ENCODE measurements around the gene OPRPN. TPM values are rescaled to one million over a fixed set of nuclear protein-coding genes. Genes with fewer than 3 reads are reported as not detected.

OPRPN gene
- total RNA-seq, 2 experiments from 2014 or later, result not detected

DNA sequence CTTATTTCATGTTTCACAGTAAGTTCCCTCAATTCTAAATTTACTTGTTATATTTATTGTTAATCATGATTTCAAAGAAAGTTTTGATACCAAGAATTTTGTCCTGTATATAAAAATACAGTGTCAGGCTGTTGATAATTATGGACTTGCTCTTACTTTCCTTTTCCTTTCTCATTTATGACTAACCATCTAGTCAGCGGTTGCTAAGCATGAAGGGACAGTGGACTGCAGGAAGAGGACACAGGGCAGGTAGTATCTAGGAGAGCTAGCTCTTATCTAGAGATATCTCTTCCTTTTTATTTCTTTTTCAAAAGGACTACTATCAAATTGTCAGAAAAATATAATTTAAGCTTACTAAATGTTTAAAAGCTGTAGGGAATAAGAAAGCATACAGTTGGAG, 1.6 kb downstream of the OPRPN start:
- Histone ChIP-seq H3K4me1 (ENCODE audit: insufficient read depth, low read length) (no peaks in the 10 kb centered on the region), H3K27ac (ENCODE audit: low read depth in 1 of 2, low read length in 2 of 2) (no peak overlapping the region), H3K4me3 (ENCODE audit: low read length) (no peak overlapping the region), H3K36me3 (ENCODE audit: insufficient read depth, low read length) (no peaks in the 10 kb centered on the region), H3K9me3 (ENCODE audit: control insufficient read depth in 1 of 2, insufficient read depth in 1 of 2, low read length in 2 of 2) (no peaks in the 10 kb centered on the region), H3K27me3 (ENCODE audit: control insufficient read depth in 1 of 2, insufficient read depth in 2 of 2, low read length in 2 of 2) (no peaks in the 10 kb centered on the region)
- H3K4me1 Mint-ChIP-seq (ENCODE audit: low read depth), result no peaks in the 10 kb centered on the region
- intact Hi-C loops (cut with DNase I, micrococcal nuclease), result no loop called here
- H3K4me3 Mint-ChIP-seq, result no peak overlapping the region
- no peak for ATAC-seq (ENCODE audit: poor library complexity)
- H3K27me3 Mint-ChIP-seq, result no peaks in the 10 kb centered on the region
- no peak for TF ChIP-seq CTCF (IDR thresholded peaks at IDR 0.05)
- no peak overlapping the region for H3K27ac Mint-ChIP-seq
- DNase-seq, result no peak
- POLR2A ChIA-PET, result no interaction called here
- H3K36me3 Mint-ChIP-seq (ENCODE audit: low read depth), result no peaks in the 10 kb centered on the region
- H3K9me3 Mint-ChIP-seq, result no peaks in the 10 kb centered on the region
- CTCF ChIA-PET, result no interaction called here

- H3K27me3 ChIP-seq (ENCODE audit: control insufficient read depth in 1 of 2, insufficient read depth in 2 of 2, low read length in 2 of 2), result no peaks in the 10 kb centered on the region
- H3K4me1 ChIP-seq (ENCODE audit: insufficient read depth, low read length), result no peaks in the 10 kb centered on the region
- no peak overlapping the region for H3K27ac ChIP-seq (ENCODE audit: low read depth in 1 of 2, low read length in 2 of 2)
- ATAC-seq (ENCODE audit: poor library complexity), result no peak
- H3K36me3 Mint-ChIP-seq (ENCODE audit: low read depth), result no peaks in the 10 kb centered on the region
- no peak overlapping the region for H3K4me3 ChIP-seq (ENCODE audit: low read length)
- no peaks in the 10 kb centered on the region for H3K9me3 Mint-ChIP-seq
- no peaks in the 10 kb centered on the region for H3K4me1 Mint-ChIP-seq (ENCODE audit: low read depth)
- POLR2A ChIA-PET, result no interaction called here
- no peaks in the 10 kb centered on the region for H3K9me3 ChIP-seq (ENCODE audit: control insufficient read depth in 1 of 2, insufficient read depth in 1 of 2, low read length in 2 of 2)
- no peak overlapping the region for H3K27ac Mint-ChIP-seq
- no peaks in the 10 kb centered on the region for H3K36me3 ChIP-seq (ENCODE audit: insufficient read depth, low read length)
- no peaks in the 10 kb centered on the region for H3K27me3 Mint-ChIP-seq
- H3K4me3 Mint-ChIP-seq, result no peak overlapping the region
- no peak for TF ChIP-seq CTCF (IDR thresholded peaks at IDR 0.05)
- no peak for DNase-seq
- intact Hi-C loops (cut with DNase I, micrococcal nuclease), result no loop called here
- CTCF ChIA-PET, result no interaction called here
Observed at GRCh38 chr4:70402762-70403161, 5.0 kb downstream of the OPRPN start.

DNA sequence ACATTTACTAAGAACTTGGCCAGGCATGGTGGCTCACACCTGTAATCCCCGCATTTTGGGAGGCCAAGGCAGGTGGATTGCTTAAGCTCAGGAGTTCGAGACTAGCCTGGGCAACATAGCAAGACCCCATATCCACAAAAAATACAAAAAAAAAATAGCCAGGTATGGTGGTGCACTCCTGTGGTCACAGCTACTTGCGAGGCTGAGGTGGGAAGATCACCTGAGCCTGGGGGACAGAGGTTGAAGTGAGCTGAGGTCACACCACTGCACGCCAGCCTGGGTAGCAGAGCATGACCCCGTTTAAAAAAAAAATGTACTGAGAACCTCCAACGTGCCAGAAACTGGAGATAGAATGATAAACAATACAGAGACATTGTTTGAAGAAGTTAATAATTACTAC, 8.0 kb downstream of the OPRPN start:
- no peak for DNase-seq
- ATAC-seq (ENCODE audit: poor library complexity), result no peak
- Histone ChIP-seq H3K4me3 (ENCODE audit: low read length) (no peak overlapping the region), H3K27me3 (ENCODE audit: control insufficient read depth in 1 of 2, insufficient read depth in 2 of 2, low read length in 2 of 2) (no peaks in the 10 kb centered on the region), H3K36me3 (ENCODE audit: insufficient read depth, low read length) (no peaks in the 10 kb centered on the region), H3K27ac (ENCODE audit: low read depth in 1 of 2, low read length in 2 of 2) (no peak overlapping the region), H3K9me3 (ENCODE audit: control insufficient read depth in 1 of 2, insufficient read depth in 1 of 2, low read length in 2 of 2) (no peaks in the 10 kb centered on the region), H3K4me1 (ENCODE audit: insufficient read depth, low read length) (no peaks in the 10 kb centered on the region)
- H3K36me3 Mint-ChIP-seq (ENCODE audit: low read depth), result no peaks in the 10 kb centered on the region
- POLR2A ChIA-PET, result no interaction called here
- CTCF ChIA-PET, result no interaction called here
- no peaks in the 10 kb centered on the region for H3K4me1 Mint-ChIP-seq (ENCODE audit: low read depth)
- intact Hi-C loops (cut with DNase I, micrococcal nuclease), result no loop called here
- TF ChIP-seq CTCF (IDR thresholded peaks at IDR 0.05), result no peak
- no peak overlapping the region for H3K4me3 Mint-ChIP-seq
- H3K9me3 Mint-ChIP-seq, result no peaks in the 10 kb centered on the region
- no peaks in the 10 kb centered on the region for H3K27me3 Mint-ChIP-seq
- H3K27ac Mint-ChIP-seq, result no peak overlapping the region

Measured in CD4-positive, alpha-beta T cell (primary cell).